ENCODE results near the gene SSBP4.

DNA sequence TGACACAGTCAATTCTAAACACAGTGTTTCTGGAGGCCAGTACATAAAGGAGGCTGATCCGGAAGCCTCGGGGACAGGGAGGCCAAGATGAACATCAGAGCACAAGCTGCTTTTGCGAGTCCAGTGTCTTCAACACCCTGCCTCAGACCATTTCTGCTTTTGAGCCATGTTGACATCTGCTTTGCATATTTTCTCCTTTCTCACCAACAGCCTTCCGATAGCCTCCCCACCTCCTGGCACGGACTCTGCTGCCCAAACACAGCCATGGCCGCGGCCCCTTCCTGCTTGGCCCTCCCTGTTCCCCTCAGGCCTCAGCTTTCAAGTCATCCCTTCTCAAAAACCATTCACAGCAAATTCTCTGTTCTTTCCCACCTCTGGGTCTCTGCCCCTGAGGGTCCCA lies 25.4 kb upstream of the SSBP4 start:
- TF ChIP-seq POLR2A (IDR thresholded peaks at IDR 0.05; ENCODE audit: low read length): no peak
- TF ChIP-seq CTCF (IDR thresholded peaks at IDR 0.05): no peak
- TF ChIP-seq HDAC2 (IDR thresholded peaks at IDR 0.05): no peak
- TF ChIP-seq MYC (IDR thresholded peaks at IDR 0.05; ENCODE audit: borderline replicate concordance, low read length): no peak
- no peak for TF ChIP-seq HES2 (IDR thresholded peaks at IDR 0.05)
- no peak for TF ChIP-seq PBX3 (IDR thresholded peaks at IDR 0.05)
- no peak for TF ChIP-seq JUNB (IDR thresholded peaks at IDR 0.05)
- TF ChIP-seq, protein P1, sequence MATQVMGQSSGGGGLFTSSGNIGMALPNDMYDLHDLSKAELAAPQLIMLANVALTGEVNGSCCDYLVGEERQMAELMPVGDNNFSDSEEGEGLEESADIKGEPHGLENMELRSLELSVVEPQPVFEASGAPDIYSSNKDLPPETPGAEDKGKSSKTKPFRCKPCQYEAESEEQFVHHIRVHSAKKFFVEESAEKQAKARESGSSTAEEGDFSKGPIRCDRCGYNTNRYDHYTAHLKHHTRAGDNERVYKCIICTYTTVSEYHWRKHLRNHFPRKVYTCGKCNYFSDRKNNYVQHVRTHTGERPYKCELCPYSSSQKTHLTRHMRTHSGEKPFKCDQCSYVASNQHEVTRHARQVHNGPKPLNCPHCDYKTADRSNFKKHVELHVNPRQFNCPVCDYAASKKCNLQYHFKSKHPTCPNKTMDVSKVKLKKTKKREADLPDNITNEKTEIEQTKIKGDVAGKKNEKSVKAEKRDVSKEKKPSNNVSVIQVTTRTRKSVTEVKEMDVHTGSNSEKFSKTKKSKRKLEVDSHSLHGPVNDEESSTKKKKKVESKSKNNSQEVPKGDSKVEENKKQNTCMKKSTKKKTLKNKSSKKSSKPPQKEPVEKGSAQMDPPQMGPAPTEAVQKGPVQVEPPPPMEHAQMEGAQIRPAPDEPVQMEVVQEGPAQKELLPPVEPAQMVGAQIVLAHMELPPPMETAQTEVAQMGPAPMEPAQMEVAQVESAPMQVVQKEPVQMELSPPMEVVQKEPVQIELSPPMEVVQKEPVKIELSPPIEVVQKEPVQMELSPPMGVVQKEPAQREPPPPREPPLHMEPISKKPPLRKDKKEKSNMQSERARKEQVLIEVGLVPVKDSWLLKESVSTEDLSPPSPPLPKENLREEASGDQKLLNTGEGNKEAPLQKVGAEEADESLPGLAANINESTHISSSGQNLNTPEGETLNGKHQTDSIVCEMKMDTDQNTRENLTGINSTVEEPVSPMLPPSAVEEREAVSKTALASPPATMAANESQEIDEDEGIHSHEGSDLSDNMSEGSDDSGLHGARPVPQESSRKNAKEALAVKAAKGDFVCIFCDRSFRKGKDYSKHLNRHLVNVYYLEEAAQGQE (IDR thresholded peaks at IDR 0.05): no peak
- no peak for TF ChIP-seq EP300 (IDR thresholded peaks at IDR 0.05)
- TF ChIP-seq RAD21 (conservative IDR thresholded peaks at IDR 0.05 in 1 of 2, IDR thresholded peaks at IDR 0.05 in 1 of 2): no peak
- TF ChIP-seq MAFK (IDR thresholded peaks at IDR 0.05; ENCODE audit: partially characterized antibody): no peak
- TF ChIP-seq, protein P2, sequence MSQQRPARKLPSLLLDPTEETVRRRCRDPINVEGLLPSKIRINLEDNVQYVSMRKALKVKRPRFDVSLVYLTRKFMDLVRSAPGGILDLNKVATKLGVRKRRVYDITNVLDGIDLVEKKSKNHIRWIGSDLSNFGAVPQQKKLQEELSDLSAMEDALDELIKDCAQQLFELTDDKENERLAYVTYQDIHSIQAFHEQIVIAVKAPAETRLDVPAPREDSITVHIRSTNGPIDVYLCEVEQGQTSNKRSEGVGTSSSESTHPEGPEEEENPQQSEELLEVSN (IDR thresholded peaks at IDR 0.05; ENCODE audit: borderline replicate concordance, low read depth): no peak
- TF ChIP-seq GATA3 (IDR thresholded peaks at IDR 0.05; ENCODE audit: borderline replicate concordance): no peak
